Naive B cell (primary cell): ENCODE data around the gene DBP. TPM values are rescaled to one million over a fixed set of nuclear protein-coding genes. Genes with fewer than 3 reads are reported as not detected.
A peak's percentile ranks its signal among the peaks of the same experiment; 100 is the strongest.

Experiments
- ATAC-seq, 2 donors: fragments of 150-1000 bp; cut with Tn5 transposase; 2 replicates each; pipeline ENCODE4 v1.10.0; 2021; ENCODE audit warnings: low read depth in 2 of 2, mild to moderate bottlenecking in 2 of 2, moderate library complexity in 2 of 2
- DNase-seq: peaks from one replicate; pipeline ENCODE4 v3.0.0; 2022
- H3K27ac Mint-ChIP-seq, 6 donors: one replicate each; pipeline ENCODE4 v1.8.0; 2020 to 2022; ENCODE audit warnings: mild to moderate bottlenecking in 6 of 6, mixed read lengths in 6 of 6, moderate library complexity in 5 of 6, inconsistent platforms in 2 of 6
- H3K27me3 Mint-ChIP-seq, 3 donors: one replicate each; pipeline ENCODE4 v1.8.0; 2021 to 2022; ENCODE audit warnings: mixed read lengths in 3 of 3, mild to moderate bottlenecking in 1 of 3
- H3K36me3 Mint-ChIP-seq, 2 donors: one replicate each; pipeline ENCODE4 v1.8.0; 2020 to 2022; ENCODE audit warnings: mixed read lengths in 2 of 2, inconsistent platforms in 1 of 2, mild to moderate bottlenecking in 1 of 2
- H3K4me1 Mint-ChIP-seq, 3 donors: one replicate each; pipeline ENCODE4 v1.8.0; 2020 to 2022; ENCODE audit warnings: mixed read lengths in 3 of 3, inconsistent platforms in 1 of 3, mild to moderate bottlenecking in 1 of 3, moderate library complexity in 1 of 3
- H3K4me3 Mint-ChIP-seq, 8 donors: one replicate each; pipeline ENCODE4 v1.8.0; 2020 to 2022; ENCODE audit warnings: mild to moderate bottlenecking in 8 of 8, mixed read lengths in 8 of 8, moderate library complexity in 8 of 8, inconsistent platforms in 2 of 8
- H3K9me3 Mint-ChIP-seq, 7 donors: one replicate each; pipeline ENCODE4 v1.8.0; 2020 to 2022; ENCODE audit warnings: mixed read lengths in 7 of 7, mild to moderate bottlenecking in 5 of 7, inconsistent platforms in 2 of 7, moderate library complexity in 1 of 7
- polyA plus RNA-seq, 6 donors: library from polyadenylated mRNA; unstranded; fragments of 300-500 nt; fragmentation: Illumina TruSeq; gene quantifications; one replicate each; pipeline ENCODE4 v1.2.3, GENCODE V29; 2021; ENCODE audit warnings: low read depth in 6 of 6

DBP gene
- polyA plus RNA-seq, 6 donors from 2014 or later, result 27.6 to 73.8 (median 46.4) TPM

- Mint-ChIP-seq H3K4me1 (peaks cover 34 to 36% (median 35%) of the 10 kb centered on the region in 3 donors), H3K27me3 (no peaks in the 10 kb centered on the region), H3K27ac (peak within 1 kb of the TSS in 5 of 6 donors; percentile 70 to 88 (median 73)), H3K36me3 (no peaks in the 10 kb centered on the region), H3K9me3 (no peaks in the 10 kb centered on the region), H3K4me3 (peak within 1 kb of the TSS in 6 of 8 donors; percentile 15 to 73 (median 52))
- ATAC-seq (no peak), DNase-seq (no peak)
These were observed 22.5 kb downstream of the DBP start, which contains the start of gene FAM83E for GRCh38 chr19:48614436-48615230. Gene FAM83E (minus strand): TSS chr19:48615076. CDS start chr19:48613372, 1,704 bp downstream.

GRCh38 chr19:48613852-48614435 is 23.2 kb downstream of the DBP start:
- H3K27me3 Mint-ChIP-seq, result no peaks in the 10 kb centered on the region
- peaks cover 32 to 36% (median 33%) of the 10 kb centered on the region in 3 donors for H3K4me1 Mint-ChIP-seq
- H3K9me3 Mint-ChIP-seq, result no peaks in the 10 kb centered on the region
- no peaks in the 10 kb centered on the region for H3K36me3 Mint-ChIP-seq
- DNase-seq (no peak), ATAC-seq (no peak)
- H3K4me3 Mint-ChIP-seq, result peak overlapping the region in 2 of 8 donors; percentile 39 to 48
- peak overlapping the region in 4 of 6 donors; percentile 70 to 83 (median 72) for H3K27ac Mint-ChIP-seq

- no peak for ATAC-seq
These were observed 23.9 kb downstream of the DBP start for GRCh38 chr19:48613024-48613851.

GRCh38 chr19:48611872-48612271 is 25.3 kb downstream of the DBP start:
- Mint-ChIP-seq H3K4me3 (peak overlapping the region in 1 of 8 donors; percentile 25), H3K27ac (peak overlapping the region in 1 of 6 donors; percentile 59), H3K27me3 (no peaks in the 10 kb centered on the region), H3K36me3 (no peaks in the 10 kb centered on the region), H3K9me3 (no peaks in the 10 kb centered on the region), H3K4me1 (peaks cover 21 to 30% (median 26%) of the 10 kb centered on the region in 3 donors)
- no peak for ATAC-seq
- no peak for DNase-seq

More at GRCh38 chr19:48613024-48613851, 23.9 kb downstream of the DBP start:
- peak overlapping the region in 1 of 6 donors; percentile 34 for H3K27ac Mint-ChIP-seq
- no peaks in the 10 kb centered on the region for H3K9me3 Mint-ChIP-seq
- H3K27me3 Mint-ChIP-seq, result no peaks in the 10 kb centered on the region
- no peaks in the 10 kb centered on the region for H3K36me3 Mint-ChIP-seq
- DNase-seq, result no peak
- H3K4me3 Mint-ChIP-seq, result peak overlapping the region in 1 of 8 donors; percentile 44
- H3K4me1 Mint-ChIP-seq, result peaks cover 32 to 38% (median 34%) of the 10 kb centered on the region in 3 donors

- Mint-ChIP-seq H3K27ac (no peak overlapping the region), H3K4me3 (no peak overlapping the region), H3K4me1 (peaks cover 15 to 20% (median 17%) of the 10 kb centered on the region in 3 donors), H3K27me3 (no peaks in the 10 kb centered on the region), H3K36me3 (no peaks in the 10 kb centered on the region), H3K9me3 (no peaks in the 10 kb centered on the region)
- DNase-seq (no peak), ATAC-seq (no peak)
These were observed 27.5 kb downstream of the DBP start for GRCh38 chr19:48609571-48610108.

GRCh38 chr19:48608798-48609263 is 28.3 kb downstream of the DBP start:
- DNase-seq (peak; percentile 65), ATAC-seq (peak; percentile 98 to 99)
- Mint-ChIP-seq H3K9me3 (no peaks in the 10 kb centered on the region), H3K4me3 (peak overlapping the region in 6 of 8 donors; percentile 5 to 75 (median 50)), H3K27ac (peak overlapping the region in 2 of 6 donors; percentile 38 to 89), H3K27me3 (no peaks in the 10 kb centered on the region), H3K36me3 (no peaks in the 10 kb centered on the region), H3K4me1 (peaks cover 9 to 17% (median 11%) of the 10 kb centered on the region in 3 donors)

GRCh38 chr19:48607359-48607755 is 29.8 kb downstream of the DBP start:
- Mint-ChIP-seq H3K4me3 (no peak overlapping the region), H3K36me3 (no peaks in the 10 kb centered on the region), H3K27me3 (no peaks in the 10 kb centered on the region), H3K4me1 (peaks cover 6 to 12% (median 8%) of the 10 kb centered on the region in 3 donors), H3K27ac (peak overlapping the region in 1 of 6 donors; percentile 66), H3K9me3 (no peaks in the 10 kb centered on the region)
- no peak for DNase-seq
- ATAC-seq, result no peak

- H3K4me1 Mint-ChIP-seq, result peaks cover 6 to 12% (median 8%) of the 10 kb centered on the region in 3 donors
- no peaks in the 10 kb centered on the region for H3K27me3 Mint-ChIP-seq
- peak within 1 kb of the TSS in 1 of 6 donors; percentile 66 for H3K27ac Mint-ChIP-seq
- no peaks in the 10 kb centered on the region for H3K36me3 Mint-ChIP-seq
- no peaks in the 10 kb centered on the region for H3K9me3 Mint-ChIP-seq
- DNase-seq (no peak), ATAC-seq (no peak)
- no peak within 1 kb of the TSS for H3K4me3 Mint-ChIP-seq
These were observed 30.5 kb downstream of the DBP start, which contains the start of gene SPACA4 for GRCh38 chr19:48606463-48607358. Gene SPACA4 (plus strand): TSS chr19:48606742. CDS start chr19:48606979, 237 bp downstream.

GRCh38 chr19:48603850-48604249 is 33.3 kb downstream of the DBP start:
- no peak overlapping the region for H3K27ac Mint-ChIP-seq
- H3K4me1 Mint-ChIP-seq, result peaks cover 4 to 6% (median 5%) of the 10 kb centered on the region in 3 donors
- peaks cover 0 to 1% (median under 1%) of the 10 kb centered on the region in 3 donors for H3K27me3 Mint-ChIP-seq
- H3K4me3 Mint-ChIP-seq, result peak overlapping the region in 1 of 8 donors; percentile 42
- ATAC-seq (no peak), DNase-seq (no peak)
- H3K36me3 Mint-ChIP-seq, result no peaks in the 10 kb centered on the region
- H3K9me3 Mint-ChIP-seq, result no peaks in the 10 kb centered on the region

GRCh38 chr19:48603449-48603848 is 33.7 kb downstream of the DBP start:
- DNase-seq (no peak), ATAC-seq (no peak)
- peaks cover under 1 to 2% (median under 1%) of the 10 kb centered on the region in 3 donors for H3K4me1 Mint-ChIP-seq
- no peaks in the 10 kb centered on the region for H3K36me3 Mint-ChIP-seq
- no peak overlapping the region for H3K4me3 Mint-ChIP-seq
- H3K27me3 Mint-ChIP-seq, result peaks cover 0 to 5% (median 4%) of the 10 kb centered on the region in 3 donors
- no peak overlapping the region for H3K27ac Mint-ChIP-seq
- no peaks in the 10 kb centered on the region for H3K9me3 Mint-ChIP-seq

GRCh38 chr19:48603001-48603400 is 34.2 kb downstream of the DBP start:
- Mint-ChIP-seq H3K27me3 (peaks cover 0 to 9% (median 8%) of the 10 kb centered on the region in 3 donors), H3K36me3 (no peaks in the 10 kb centered on the region), H3K4me1 (no peaks in the 10 kb centered on the region), H3K9me3 (no peaks in the 10 kb centered on the region), H3K27ac (no peak overlapping the region), H3K4me3 (no peak overlapping the region)
- no peak for DNase-seq
- ATAC-seq, result no peak
